GM13977 (cell line): ENCODE data around the gene FNDC3A.

Experiments
- DNase-seq: peaks from one replicate; pipeline ENCODE4 v3.0.0; 2012; ENCODE audit warnings: low spot score
- CTCF ChIP-seq: IDR thresholded peaks from 2 replicates; pipeline ENCODE4 v1.5.1; 2012; ENCODE audit warnings: mild to moderate bottlenecking, control low read depth; ENCODE audit not compliant: insufficient read depth; ENCODE audit errors: extremely low read depth, missing control alignments
- in situ Hi-C: fragments of 300-500 bp; cut with MboI; formaldehyde crosslinking; loops from one replicate; pipeline ENCODE4 v1.12.0; 2022; ENCODE audit warnings: low sequenced_read_pairs, low pct_unique_long_range_greater_than_20kb, mixed read lengths, inconsistent platforms; ENCODE audit not compliant: unreplicated experiment

FNDC3A gene

GRCh38 chr13:48955536-48955935 is 20.2 kb upstream of the FNDC3A start:
- TF ChIP-seq CTCF = no peak
- no peak for DNase-seq
- in situ Hi-C loops = no loop called here

GRCh38 chr13:48961379-48961778 is 14.3 kb upstream of the FNDC3A start:
- TF ChIP-seq CTCF = no peak
- in situ Hi-C loops = no loop called here
- DNase-seq = no peak

- in situ Hi-C loops = no loop called here
- DNase-seq = no peak
- TF ChIP-seq CTCF = no peak
These were observed 13.4 kb upstream of the FNDC3A start for GRCh38 chr13:48962281-48962680.

- in situ Hi-C loops = no loop called here
- no peak for DNase-seq
- no peak for TF ChIP-seq CTCF
These were observed 10.0 kb upstream of the FNDC3A start for GRCh38 chr13:48965736-48966135.

GRCh38 chr13:48969685-48970084 is 6.0 kb upstream of the FNDC3A start:
- in situ Hi-C loops = no loop called here
- no peak for TF ChIP-seq CTCF

GRCh38 chr13:48973845-48974431 is 1.8 kb upstream of the FNDC3A start:
- TF ChIP-seq CTCF = no peak
- DNase-seq = no peak
- in situ Hi-C loops = no loop called here

More at GRCh38 chr13:48969685-48970084, 6.0 kb upstream of the FNDC3A start:
- DNase-seq = no peak
